OCI-LY3 (cell line): ENCODE results near the gene WNT3.

Experiments used
- CTCF ChIP-seq: fragments of 200-600, 300-600 bp; sonication (generic); IDR thresholded peaks from 2 replicates; pipeline ENCODE4 v1.5.1; 2014; ENCODE audit warnings: antibody characterized with exemption, low read length, low read depth
- EZH2phosphoT487 ChIP-seq: fragments of 200-600 bp; shearing (Covaris generic); IDR thresholded peaks from 2 replicates; pipeline ENCODE4 v1.6.1; 2018; ENCODE audit warnings: antibody characterized with exemption, mixed run types, low read depth

DNA sequence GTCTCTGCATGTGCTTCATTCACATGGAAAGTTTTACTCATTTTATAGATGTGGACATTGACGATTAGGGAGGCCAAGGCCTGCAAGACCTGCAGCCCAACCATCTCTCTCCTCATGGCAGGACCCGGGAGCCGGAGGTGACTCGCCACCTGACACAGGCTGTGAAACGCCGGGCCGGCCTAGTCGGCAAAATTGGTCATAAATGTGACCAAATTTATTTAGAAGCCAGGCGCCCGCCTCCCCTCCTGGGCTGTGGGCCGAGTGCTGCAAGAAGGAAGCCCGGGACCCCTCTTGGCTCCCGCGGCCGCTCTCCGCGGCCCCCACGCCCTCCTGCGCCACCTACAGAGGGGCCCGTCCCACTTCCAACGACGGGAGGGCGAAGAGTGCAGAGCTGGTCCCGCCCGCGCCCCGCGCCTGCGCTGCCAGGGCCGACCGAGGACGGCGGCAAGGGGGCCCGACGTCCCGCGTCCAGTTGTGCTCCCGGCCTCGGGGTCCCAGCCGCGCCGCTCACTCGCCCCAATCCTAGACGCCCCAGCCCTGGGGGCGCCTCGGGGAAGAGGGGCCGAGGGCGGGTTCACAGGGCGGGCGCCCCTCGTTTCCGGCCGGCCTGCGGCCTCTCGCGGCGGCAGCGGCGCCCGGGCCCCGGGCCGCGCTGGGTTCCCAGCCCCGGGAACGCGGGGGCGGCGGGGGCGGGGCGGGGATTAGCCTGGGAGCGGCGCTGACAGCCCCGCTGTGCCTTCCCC is 47.5 kb downstream of the WNT3 start:
- TF ChIP-seq CTCF: no peak
- TF ChIP-seq EZH2phosphoT487: no peak
